ENCODE measurements around the gene TMEM106C. TPM values are rescaled to one million over a fixed set of nuclear protein-coding genes. Genes with fewer than 3 reads are reported as not detected.

Gene TMEM106C
- total RNA-seq, 1 experiment from 2014 or later = 48.3 TPM

DNA sequence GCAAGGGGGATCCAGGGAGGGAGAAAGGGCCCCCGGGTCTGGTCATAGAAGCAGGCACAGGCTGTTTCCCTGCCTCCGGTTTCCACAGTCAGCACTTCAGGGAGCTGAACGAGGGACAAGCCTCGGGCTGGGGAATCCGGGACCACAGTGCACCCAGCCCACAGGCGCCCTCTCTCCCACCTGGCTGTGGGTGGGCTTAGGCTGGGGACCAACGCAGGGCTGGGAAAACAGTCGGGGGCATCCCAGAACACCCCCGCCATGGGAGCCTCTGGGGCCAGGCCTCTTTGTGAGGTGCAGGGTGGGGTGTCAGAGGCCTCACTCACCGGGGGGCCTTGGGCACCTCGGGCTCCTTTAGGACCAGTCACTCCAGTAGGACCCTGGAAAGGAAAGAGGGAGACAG is 16.3 kb downstream of the TMEM106C start (continued):
- TF ChIP-seq, protein P1, sequence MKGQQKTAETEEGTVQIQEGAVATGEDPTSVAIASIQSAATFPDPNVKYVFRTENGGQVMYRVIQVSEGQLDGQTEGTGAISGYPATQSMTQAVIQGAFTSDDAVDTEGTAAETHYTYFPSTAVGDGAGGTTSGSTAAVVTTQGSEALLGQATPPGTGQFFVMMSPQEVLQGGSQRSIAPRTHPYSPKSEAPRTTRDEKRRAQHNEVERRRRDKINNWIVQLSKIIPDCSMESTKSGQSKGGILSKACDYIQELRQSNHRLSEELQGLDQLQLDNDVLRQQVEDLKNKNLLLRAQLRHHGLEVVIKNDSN (CRISPR knock-in tag; IDR thresholded peaks at IDR 0.05) = no peak
- TF ChIP-seq FOXP1 (CRISPR knock-in tag; IDR thresholded peaks at IDR 0.05; ENCODE audit: borderline replicate concordance) = no peak

GRCh38 chr12:47980197-47980596 is 16.8 kb downstream of the TMEM106C start:
- ChIA-PET POLR2A (no interaction called here), CTCF (interaction anchor here (1.5 to 1.7 kb wide), 2 partner anchors 16 to 31 kb away, joined by 5 to 6 read pairs; partner anchors contain the start of gene TMEM106C)
- no peaks in the 10 kb centered on the region for H3K36me3 Mint-ChIP-seq
- H3K27me3 Mint-ChIP-seq (ENCODE audit: low read depth) = peaks cover 3% of the 10 kb centered on the region; the same call in 1 of the 2 replicates
- ATAC-seq (no peak), DNase-seq (ENCODE audit: low spot score) (no peak)
- no peaks in the 10 kb centered on the region for H3K4me1 Mint-ChIP-seq
- H3K4me3 Mint-ChIP-seq = no peak overlapping the region
- TF ChIP-seq HMGA2 (CRISPR knock-in tag; IDR thresholded peaks at IDR 0.05) (no peak), USF2 (CRISPR knock-in tag; IDR thresholded peaks at IDR 0.05) (no peak), ZNF396 (CRISPR knock-in tag; IDR thresholded peaks at IDR 0.05; ENCODE audit: borderline replicate concordance) (no peak), AFF4 (CRISPR knock-in tag; IDR thresholded peaks at IDR 0.05; ENCODE audit: borderline replicate concordance) (no peak), ZNF416 (CRISPR knock-in tag; IDR thresholded peaks at IDR 0.05) (no peak), ZNF317 (CRISPR knock-in tag; IDR thresholded peaks at IDR 0.05; ENCODE audit: borderline replicate concordance, low read depth) (no peak), ZNF263 (CRISPR knock-in tag; IDR thresholded peaks at IDR 0.05; ENCODE audit: low read depth) (no peak), PRRX2 (CRISPR knock-in tag; IDR thresholded peaks at IDR 0.05) (no peak)
- TF ChIP-seq, protein P2, sequence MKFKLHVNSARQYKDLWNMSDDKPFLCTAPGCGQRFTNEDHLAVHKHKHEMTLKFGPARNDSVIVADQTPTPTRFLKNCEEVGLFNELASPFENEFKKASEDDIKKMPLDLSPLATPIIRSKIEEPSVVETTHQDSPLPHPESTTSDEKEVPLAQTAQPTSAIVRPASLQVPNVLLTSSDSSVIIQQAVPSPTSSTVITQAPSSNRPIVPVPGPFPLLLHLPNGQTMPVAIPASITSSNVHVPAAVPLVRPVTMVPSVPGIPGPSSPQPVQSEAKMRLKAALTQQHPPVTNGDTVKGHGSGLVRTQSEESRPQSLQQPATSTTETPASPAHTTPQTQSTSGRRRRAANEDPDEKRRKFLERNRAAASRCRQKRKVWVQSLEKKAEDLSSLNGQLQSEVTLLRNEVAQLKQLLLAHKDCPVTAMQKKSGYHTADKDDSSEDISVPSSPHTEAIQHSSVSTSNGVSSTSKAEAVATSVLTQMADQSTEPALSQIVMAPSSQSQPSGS (CRISPR knock-in tag; IDR thresholded peaks at IDR 0.05; ENCODE audit: borderline replicate concordance, low read depth) = no peak
- H3K27ac Mint-ChIP-seq = no peak overlapping the region
- no peaks in the 10 kb centered on the region for H3K9me3 Mint-ChIP-seq

- Mint-ChIP-seq H3K4me1 (no peaks in the 10 kb centered on the region), H3K27me3 (ENCODE audit: low read depth) (peaks cover 3% of the 10 kb centered on the region; the same call in 1 of the 2 replicates), H3K36me3 (no peaks in the 10 kb centered on the region), H3K9me3 (no peaks in the 10 kb centered on the region), H3K27ac (no peak overlapping the region), H3K4me3 (no peak overlapping the region)
- no peak for ATAC-seq
- ChIA-PET POLR2A (no interaction called here), CTCF (interaction anchor here (1.4 to 1.5 kb wide), 2 partner anchors 31 to 39 kb away, joined by 3 to 6 read pairs; no protein-coding TSS in a partner anchor)
- DNase-seq (ENCODE audit: low spot score) = no peak
- TF ChIP-seq, protein P2 (CRISPR knock-in tag; IDR thresholded peaks at IDR 0.05; ENCODE audit: borderline replicate concordance, low read depth) = no peak
- TF ChIP-seq CREB1 (CRISPR knock-in tag; IDR thresholded peaks at IDR 0.05) = no peak
- TF ChIP-seq RORB (CRISPR knock-in tag; IDR thresholded peaks at IDR 0.05) = no peak
Measured at GRCh38 chr12:47980779-47981495, 17.5 kb downstream of the TMEM106C start.
